Measurements from ENCODE around the gene MAJIN. TPM values are rescaled to one million over a fixed set of nuclear protein-coding genes. Genes with fewer than 3 reads are reported as not detected.
A peak's percentile ranks its signal among the peaks of the same experiment; 100 is the strongest.

MAJIN gene
- total and polyA plus RNA-seq, 9 of the 15 experiments (the other 6 are each of a cell fraction or from before 2014, with no cell fraction given), result 0.17 to 0.83 (median 0.24) TPM; not detected in 2

- TF ChIP-seq PRDM10 (IDR thresholded peaks at IDR 0.05; ENCODE audit: partially characterized antibody) (peak; percentile 3), ZNF518B (CRISPR knock-in tag; IDR thresholded peaks at IDR 0.05) (no peak), U2AF1 (optimal IDR thresholded peaks at IDR 0.05; ENCODE audit: low read depth, low read length) (no peak), TSC22D4 (tag; IDR thresholded peaks at IDR 0.05) (no peak), E2F1 (CRISPR knock-in tag; IDR thresholded peaks at IDR 0.05) (no peak), RBBP5 (IDR thresholded peaks at IDR 0.05; ENCODE audit: borderline replicate concordance, insufficient read depth, low read length, poor library complexity, severe bottlenecking) (no peak), RUNX1 (IDR thresholded peaks at IDR 0.05; ENCODE audit: low read depth) (no peak), SMARCA5 (IDR thresholded peaks at IDR 0.05) (no peak), ESRRA (IDR thresholded peaks at IDR 0.05; ENCODE audit: borderline replicate concordance, low read depth) (no peak), CCAR2 (IDR thresholded peaks at IDR 0.05; ENCODE audit: low read depth, low read length) (no peak), HMBOX1 (IDR thresholded peaks at IDR 0.05) (peak; percentile 59), SNIP1 (IDR thresholded peaks at IDR 0.05; ENCODE audit: low read depth) (no peak), CHCHD3 (CRISPR knock-in tag; IDR thresholded peaks at IDR 0.05) (no peak), NR2F6 (CRISPR knock-in tag; IDR thresholded peaks at IDR 0.05) (no peak), ZBTB49 (CRISPR knock-in tag; IDR thresholded peaks at IDR 0.05; ENCODE audit: borderline replicate concordance) (no peak), DPF2 (IDR thresholded peaks at IDR 0.05) (no peak), HDAC1 (IDR thresholded peaks at IDR 0.05) (no peak)
These were observed 24.6 kb downstream of the MAJIN start (continued) for GRCh38 chr11:64947208-64947814.

Data from K562 (cell line).